Cardiac muscle cell (in vitro differentiated cells and primary cell): ENCODE measurements around the gene TBC1D30. TPM values are rescaled to one million over a fixed set of nuclear protein-coding genes. Genes with fewer than 3 reads are reported as not detected.

Source experiments
- DNase-seq, 2 donors: peaks; one replicate each; pipeline versions ENCODE4 v3.0.0 to v3.0.0-alpha.2; 2010 to 2017; ENCODE audit warnings: low read depth in 1 of 2, low spot score in 1 of 2
- H3K27ac ChIP-seq: fragments of 200-600 bp; sonication (generic); 2 replicates; pipeline ENCODE4 v1.5.1; 2016
- H3K27me3 ChIP-seq: fragments of 200-600 bp; sonication (generic); 2 replicates; pipeline ENCODE4 v1.6.0; 2016; ENCODE audit warnings: control low read depth
- H3K36me3 ChIP-seq: fragments of 200-600 bp; sonication (generic); 2 replicates; pipeline ENCODE4 v1.5.1; 2016; ENCODE audit warnings: control low read depth
- H3K4me1 ChIP-seq: fragments of 200-600 bp; sonication (generic); 2 replicates; pipeline ENCODE4 v1.8.1; 2017; ENCODE audit warnings: low read depth, mild to moderate bottlenecking, mixed run types
- H3K4me3 ChIP-seq: fragments of 200-600 bp; sonication (generic); 2 replicates; pipeline ENCODE4 v1.5.1; 2016; ENCODE audit warnings: mild to moderate bottlenecking
- H3K9me3 ChIP-seq: fragments of 200-600 bp; sonication (generic); 2 replicates; pipeline ENCODE4 v1.5.1; 2017; ENCODE audit warnings: low read depth, mild to moderate bottlenecking, control low read depth
- polyA plus RNA-seq: library from polyadenylated mRNA; unstranded; fragments of >200 nt; fragmentation: Nextera tagmentation; extraction: Ambion mirVana; gene quantifications from 2 replicates; pipeline ENCODE4 v1.2.1, GENCODE V29; 2016
- total RNA-seq: library from RNA; depleted of rRNA; stranded (reverse); fragments of >200 nt; gene quantifications from 2 replicates; pipeline ENCODE4 v1.2.3, GENCODE V29; 2016
- TF ChIP-seq, protein P1 (sequence below): IDR thresholded peaks from 2 replicates; pipeline ENCODE4 v1.5.1; 2012; ENCODE audit warnings: low read depth, mild to moderate bottlenecking, low read length

Gene TBC1D30
- total and polyA plus RNA-seq, 2 experiments from 2014 or later: 0.57 to 1.2 TPM

DNA sequence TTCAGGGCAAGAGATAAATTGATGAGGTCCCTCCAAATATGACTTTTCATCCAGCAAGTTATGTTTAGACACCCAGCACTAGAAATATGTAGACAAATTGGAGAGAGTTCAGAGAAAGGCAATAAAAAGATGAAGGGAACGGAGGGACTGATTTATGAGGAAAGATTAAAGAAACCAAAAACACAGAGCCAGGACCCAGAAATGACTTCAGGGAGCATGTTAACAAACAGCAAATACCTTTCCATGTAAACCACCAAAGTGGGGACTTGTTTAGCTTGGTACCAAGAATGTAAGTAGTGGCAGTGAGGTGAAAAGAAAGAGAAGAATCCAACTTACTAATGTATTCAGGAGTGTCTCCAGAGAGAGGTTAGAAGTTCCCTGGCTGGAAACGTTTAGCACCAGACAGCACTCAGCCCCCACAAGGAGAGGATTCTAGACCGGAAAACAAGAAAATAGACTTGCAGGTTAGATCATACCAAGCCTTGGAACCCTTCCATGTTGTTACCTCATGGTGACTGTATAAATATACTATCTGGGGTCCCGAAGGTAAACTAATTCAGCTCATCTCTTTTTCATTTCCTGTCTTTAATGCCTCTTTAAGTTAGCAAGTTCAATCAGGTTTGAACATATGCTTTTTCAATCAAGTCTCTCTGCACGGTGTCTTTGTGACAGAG is 79.2 kb downstream of the TBC1D30 start:
- no peaks in the 10 kb centered on the region for H3K36me3 ChIP-seq
- no peak overlapping the region for H3K27ac ChIP-seq
- DNase-seq: no peak
- no peaks in the 10 kb centered on the region for H3K4me1 ChIP-seq
- TF ChIP-seq, protein P1, sequence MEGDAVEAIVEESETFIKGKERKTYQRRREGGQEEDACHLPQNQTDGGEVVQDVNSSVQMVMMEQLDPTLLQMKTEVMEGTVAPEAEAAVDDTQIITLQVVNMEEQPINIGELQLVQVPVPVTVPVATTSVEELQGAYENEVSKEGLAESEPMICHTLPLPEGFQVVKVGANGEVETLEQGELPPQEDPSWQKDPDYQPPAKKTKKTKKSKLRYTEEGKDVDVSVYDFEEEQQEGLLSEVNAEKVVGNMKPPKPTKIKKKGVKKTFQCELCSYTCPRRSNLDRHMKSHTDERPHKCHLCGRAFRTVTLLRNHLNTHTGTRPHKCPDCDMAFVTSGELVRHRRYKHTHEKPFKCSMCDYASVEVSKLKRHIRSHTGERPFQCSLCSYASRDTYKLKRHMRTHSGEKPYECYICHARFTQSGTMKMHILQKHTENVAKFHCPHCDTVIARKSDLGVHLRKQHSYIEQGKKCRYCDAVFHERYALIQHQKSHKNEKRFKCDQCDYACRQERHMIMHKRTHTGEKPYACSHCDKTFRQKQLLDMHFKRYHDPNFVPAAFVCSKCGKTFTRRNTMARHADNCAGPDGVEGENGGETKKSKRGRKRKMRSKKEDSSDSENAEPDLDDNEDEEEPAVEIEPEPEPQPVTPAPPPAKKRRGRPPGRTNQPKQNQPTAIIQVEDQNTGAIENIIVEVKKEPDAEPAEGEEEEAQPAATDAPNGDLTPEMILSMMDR: no peak
- no peaks in the 10 kb centered on the region for H3K9me3 ChIP-seq
- H3K27me3 ChIP-seq: no peaks in the 10 kb centered on the region
- no peak overlapping the region for H3K4me3 ChIP-seq

DNA sequence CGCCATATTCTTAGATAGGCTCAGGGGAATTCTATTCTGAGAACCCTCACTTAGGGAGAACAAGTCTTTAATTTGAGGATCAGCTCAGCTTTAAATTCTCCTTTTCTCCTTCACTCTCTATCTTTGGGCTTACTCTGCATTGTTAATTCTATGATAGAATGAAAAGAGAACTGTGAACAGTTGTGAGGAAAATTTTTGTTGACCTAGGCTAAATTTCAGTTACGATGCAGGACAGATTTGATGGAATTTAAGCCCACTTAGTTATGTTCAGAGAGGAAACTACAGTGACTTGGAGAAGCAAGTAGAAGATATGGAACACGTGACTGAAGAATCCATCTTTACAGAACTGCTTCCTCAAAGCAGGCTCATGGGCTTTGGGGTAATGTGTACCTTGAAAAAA is 82.7 kb downstream of the TBC1D30 start:
- no peak for DNase-seq
- Histone ChIP-seq H3K27ac (no peak overlapping the region), H3K27me3 (no peaks in the 10 kb centered on the region), H3K4me3 (no peak overlapping the region), H3K9me3 (no peaks in the 10 kb centered on the region), H3K36me3 (no peaks in the 10 kb centered on the region), H3K4me1 (no peaks in the 10 kb centered on the region)
- TF ChIP-seq, protein P1: no peak

DNA sequence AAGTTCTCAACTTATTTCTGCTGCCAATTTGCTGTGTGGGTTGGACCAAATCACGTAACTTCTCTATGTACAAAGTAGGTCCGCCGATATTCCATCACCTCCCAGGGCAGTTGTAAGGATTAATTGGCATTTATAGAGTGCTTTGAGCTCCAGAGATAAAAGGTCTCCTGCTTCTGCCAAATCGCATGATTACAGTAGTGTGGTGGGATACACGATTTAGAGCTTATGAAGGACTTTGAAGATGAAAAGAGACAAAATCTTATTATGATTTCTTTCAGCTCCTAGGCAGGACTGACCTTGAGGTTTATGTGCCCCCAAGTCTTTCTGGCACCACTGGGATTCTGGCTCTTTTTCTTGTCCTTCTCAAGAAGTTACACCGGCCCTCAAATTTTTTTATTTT is 84.7 kb downstream of the TBC1D30 start:
- H3K27me3 ChIP-seq: no peaks in the 10 kb centered on the region
- no peak for DNase-seq
- TF ChIP-seq, protein P1: no peak
- H3K27ac ChIP-seq: no peak overlapping the region
- H3K4me3 ChIP-seq: no peak overlapping the region
- H3K36me3 ChIP-seq: no peaks in the 10 kb centered on the region
- no peaks in the 10 kb centered on the region for H3K9me3 ChIP-seq
- H3K4me1 ChIP-seq: no peaks in the 10 kb centered on the region

DNA sequence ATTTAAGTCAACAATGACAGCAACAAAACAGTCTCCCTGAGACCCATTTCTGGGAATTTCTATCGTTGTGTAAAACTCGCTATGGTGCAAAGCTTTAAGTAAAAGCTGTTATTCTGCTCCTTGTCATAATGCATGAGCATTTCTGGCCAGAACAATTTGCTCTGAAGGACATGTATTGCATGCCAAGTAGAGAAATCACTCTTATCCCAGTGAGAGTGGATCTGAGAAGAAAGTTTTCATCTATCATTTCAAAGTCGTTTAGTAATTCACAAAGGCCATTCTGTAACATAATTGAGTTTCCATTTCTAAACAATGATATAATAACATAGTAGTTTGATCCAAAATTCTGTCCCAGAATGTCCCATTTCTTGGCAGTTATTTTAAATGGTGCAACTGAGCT is 86.6 kb downstream of the TBC1D30 start:
- Histone ChIP-seq H3K36me3 (no peaks in the 10 kb centered on the region), H3K27ac (no peak overlapping the region), H3K27me3 (no peaks in the 10 kb centered on the region), H3K9me3 (no peaks in the 10 kb centered on the region), H3K4me1 (no peaks in the 10 kb centered on the region), H3K4me3 (no peak overlapping the region)
- DNase-seq: no peak
- TF ChIP-seq, protein P1: no peak

DNA sequence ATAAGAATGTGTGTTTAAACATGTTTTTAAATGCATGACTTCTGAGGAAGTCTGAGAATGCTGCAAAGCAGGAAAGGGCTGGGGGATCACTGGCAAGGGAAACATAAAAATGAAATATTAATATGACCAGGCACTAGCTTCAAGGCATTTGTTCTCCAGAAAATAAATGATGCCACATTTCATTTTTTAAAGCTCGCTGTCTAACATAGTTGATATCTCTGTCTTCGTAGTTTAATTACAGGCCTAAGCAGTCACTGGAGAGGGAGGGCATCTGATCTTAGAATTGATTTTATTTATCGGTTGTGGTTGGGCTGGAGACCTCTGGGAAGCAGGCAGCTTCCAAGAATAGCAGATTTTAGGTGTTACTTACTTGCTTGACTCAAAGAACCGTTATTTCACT is 87.5 kb downstream of the TBC1D30 start:
- Histone ChIP-seq H3K4me3 (no peak overlapping the region), H3K36me3 (no peaks in the 10 kb centered on the region), H3K27me3 (no peaks in the 10 kb centered on the region), H3K27ac (no peak overlapping the region), H3K4me1 (peaks cover 2% of the 10 kb centered on the region), H3K9me3 (no peaks in the 10 kb centered on the region)
- TF ChIP-seq, protein P1: no peak
- DNase-seq: no peak
